GM12865 (cell line): ENCODE results near the gene OR2F1.

Experiments
- DNase-seq: peaks from one replicate; pipeline ENCODE4 v3.0.0; 2010; ENCODE audit warnings: low read depth
- H3K4me3 ChIP-seq: 2 replicates; pipeline ENCODE4 v1.5.1; 2011; ENCODE audit warnings: mild to moderate bottlenecking, low read depth, low read length, control low read depth
- TF ChIP-seq, protein P1 (sequence below): IDR thresholded peaks from 2 replicates; pipeline ENCODE4 v1.5.1; 2011; ENCODE audit warnings: low read length, control low read depth, low read depth, inconsistent platforms; ENCODE audit not compliant: insufficient read depth; ENCODE audit errors: missing control alignments

The OR2F1 gene

DNA sequence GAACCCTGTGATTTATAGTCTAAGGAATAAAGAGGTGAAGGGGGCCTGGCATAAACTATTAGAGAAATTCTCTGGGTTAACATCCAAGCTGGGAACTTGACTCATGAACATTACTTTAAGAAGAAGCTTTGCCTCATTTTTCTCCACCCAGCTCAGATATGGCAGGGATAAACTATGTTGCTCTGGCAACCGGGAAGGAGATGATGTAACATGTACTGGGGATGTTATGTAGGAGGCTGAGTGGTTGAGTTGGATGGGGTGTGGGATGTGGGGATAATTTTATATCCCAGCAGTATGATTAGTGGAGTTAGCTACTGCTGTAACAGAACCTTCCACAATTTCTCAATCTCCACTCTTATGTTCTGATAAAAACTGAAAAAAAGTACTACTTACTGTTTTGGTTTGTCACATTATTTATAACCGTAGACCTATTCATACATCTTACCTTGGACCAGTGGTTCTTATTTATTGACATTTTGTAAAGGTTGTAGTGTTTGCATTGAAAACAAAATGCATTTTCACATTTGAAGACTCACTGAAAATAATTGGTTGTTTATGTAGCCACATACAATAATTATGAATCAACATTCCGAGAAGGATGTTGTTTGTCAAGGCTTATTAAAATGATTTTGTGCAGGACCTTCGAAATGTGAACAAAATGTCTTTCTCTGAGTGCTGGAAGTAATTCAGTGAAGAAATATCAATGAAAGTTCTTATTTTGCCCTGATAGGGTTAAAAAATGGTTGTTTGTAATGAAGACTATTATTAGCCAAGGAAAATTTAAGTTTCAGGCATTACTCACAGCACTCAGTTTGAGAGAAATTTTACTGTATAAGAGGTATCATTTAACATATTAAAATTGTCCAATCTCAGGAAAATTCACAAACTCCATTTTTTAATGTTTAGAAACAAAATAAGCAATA is 18.3 kb upstream of the OR2F1 start:
- DNase-seq, result no peak
- TF ChIP-seq, protein P1, sequence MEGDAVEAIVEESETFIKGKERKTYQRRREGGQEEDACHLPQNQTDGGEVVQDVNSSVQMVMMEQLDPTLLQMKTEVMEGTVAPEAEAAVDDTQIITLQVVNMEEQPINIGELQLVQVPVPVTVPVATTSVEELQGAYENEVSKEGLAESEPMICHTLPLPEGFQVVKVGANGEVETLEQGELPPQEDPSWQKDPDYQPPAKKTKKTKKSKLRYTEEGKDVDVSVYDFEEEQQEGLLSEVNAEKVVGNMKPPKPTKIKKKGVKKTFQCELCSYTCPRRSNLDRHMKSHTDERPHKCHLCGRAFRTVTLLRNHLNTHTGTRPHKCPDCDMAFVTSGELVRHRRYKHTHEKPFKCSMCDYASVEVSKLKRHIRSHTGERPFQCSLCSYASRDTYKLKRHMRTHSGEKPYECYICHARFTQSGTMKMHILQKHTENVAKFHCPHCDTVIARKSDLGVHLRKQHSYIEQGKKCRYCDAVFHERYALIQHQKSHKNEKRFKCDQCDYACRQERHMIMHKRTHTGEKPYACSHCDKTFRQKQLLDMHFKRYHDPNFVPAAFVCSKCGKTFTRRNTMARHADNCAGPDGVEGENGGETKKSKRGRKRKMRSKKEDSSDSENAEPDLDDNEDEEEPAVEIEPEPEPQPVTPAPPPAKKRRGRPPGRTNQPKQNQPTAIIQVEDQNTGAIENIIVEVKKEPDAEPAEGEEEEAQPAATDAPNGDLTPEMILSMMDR, result no peak
- H3K4me3 ChIP-seq, result no peak overlapping the region

DNA sequence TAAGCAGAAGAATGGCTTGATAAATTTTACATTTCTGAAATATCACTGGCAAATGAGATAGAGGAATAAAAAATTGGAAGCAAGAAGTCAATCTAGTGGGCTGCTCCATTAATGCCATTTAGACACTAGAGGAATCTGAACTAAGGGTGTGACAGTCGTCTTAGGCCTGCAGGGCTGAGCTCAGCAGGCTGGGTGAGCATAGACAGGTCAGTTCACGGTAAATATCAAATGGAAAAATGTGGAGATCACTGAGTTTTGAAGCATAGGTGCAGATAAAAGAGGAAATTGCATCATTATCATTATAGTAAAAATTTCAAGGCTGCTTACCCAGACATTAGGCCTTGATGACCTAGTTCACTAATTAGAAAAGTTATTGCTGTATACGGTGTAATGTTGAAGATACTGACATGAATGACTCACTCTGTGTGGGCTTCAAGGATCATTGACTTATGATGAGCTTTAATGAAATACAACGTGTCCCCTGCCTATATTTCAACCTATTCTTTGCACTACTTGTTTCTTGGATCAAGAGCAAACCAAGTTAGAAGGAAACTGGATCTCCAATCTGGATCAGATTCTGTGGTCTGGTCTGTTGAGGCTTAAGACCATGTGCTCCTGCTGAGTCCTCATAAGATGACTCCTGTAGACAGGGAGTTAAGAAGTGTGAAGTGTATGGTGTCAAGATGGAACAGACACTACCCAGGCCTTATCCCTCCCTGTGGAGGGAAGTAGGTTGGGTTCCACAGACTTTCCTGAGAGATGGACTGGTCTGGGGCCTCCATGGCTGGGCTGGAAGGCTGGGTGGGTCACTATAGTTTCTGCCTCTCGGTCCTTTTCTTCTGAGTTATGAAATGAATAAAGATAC is 16.0 kb upstream of the OR2F1 start:
- TF ChIP-seq, protein P1, result no peak
- no peak for DNase-seq
- no peak overlapping the region for H3K4me3 ChIP-seq

DNA sequence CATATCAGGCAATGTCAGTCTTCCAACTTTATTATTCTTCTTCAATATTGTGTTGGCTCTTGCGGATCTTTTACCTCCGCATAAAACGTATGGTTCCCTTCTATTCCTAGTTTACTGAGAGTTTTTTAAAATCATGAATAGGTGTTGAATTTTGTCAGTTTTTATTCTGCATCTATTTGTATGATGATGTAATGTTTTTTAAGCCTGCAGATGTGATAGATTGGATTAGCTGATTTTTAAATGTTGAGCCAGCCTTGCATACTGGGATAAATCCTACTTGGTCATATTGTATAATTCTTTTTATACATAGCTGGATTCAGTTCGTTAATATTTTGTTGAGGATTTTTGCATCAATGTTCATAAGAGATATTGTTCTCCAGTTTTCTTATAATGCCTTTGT is 9.2 kb upstream of the OR2F1 start:
- H3K4me3 ChIP-seq, result no peak overlapping the region
- DNase-seq, result no peak
- TF ChIP-seq, protein P1, result no peak

DNA sequence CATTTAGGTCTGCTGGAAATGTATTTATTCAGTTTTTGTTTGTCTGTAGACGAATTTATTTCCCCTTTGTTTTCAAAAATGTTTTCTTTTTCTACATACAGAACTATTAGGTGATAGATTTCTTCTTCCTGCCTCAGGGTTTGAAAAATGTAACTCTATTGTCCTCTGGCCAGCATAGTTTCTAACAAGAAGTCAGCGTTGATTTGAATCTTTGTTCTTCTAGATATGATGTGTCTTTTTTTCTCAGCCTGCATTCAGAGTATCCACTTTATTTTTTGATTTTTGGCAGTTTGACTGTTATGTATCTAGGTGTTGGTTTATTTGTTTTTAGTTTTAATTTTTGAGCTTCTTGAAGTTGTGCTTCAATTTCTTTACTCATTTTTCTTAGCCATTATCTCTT is 7.5 kb upstream of the OR2F1 start:
- TF ChIP-seq, protein P1, result no peak
- no peak overlapping the region for H3K4me3 ChIP-seq
- no peak for DNase-seq

DNA sequence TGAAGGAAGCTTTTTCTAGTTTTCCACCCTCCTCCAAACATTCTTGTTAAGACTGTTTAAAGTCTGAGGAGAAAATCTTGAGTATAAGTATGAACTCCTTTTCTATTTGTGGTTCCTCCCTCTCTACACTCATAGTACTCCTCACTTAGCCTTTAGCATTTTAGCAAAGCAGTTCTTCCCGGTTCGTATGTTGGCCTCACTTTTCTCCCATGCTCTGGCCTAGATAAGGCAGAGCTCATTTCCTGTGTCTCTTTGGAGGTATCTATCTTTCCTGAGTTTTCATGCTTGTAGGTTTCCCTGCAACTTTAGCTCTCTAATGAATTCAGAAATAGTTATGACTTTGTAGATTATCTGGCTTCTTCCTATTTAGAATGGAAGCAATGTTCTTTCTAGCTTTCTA is 5.9 kb upstream of the OR2F1 start:
- no peak for DNase-seq
- no peak overlapping the region for H3K4me3 ChIP-seq
- TF ChIP-seq, protein P1, result no peak

DNA sequence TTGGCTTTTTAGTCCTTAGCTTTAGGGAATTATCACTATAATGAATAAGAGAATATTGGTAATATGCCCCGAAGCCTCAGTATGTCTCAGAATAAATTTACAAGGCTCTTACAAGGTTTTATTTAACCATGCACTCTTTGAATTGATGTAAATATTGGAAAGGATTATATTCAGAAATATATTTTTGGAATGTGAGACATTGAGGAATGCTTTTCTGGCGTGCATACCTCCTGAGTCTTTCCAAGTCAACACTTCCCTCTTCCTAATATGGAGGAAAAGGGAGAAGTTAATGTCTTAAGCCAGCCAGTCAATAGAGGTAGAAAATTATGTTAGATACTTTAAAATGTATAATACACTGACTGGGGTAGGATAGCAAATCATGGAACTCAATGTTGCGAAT is 1.2 kb upstream of the OR2F1 start:
- no peak for DNase-seq
- no peak overlapping the region for H3K4me3 ChIP-seq
- TF ChIP-seq, protein P1, result no peak
